ENCODE data around the gene LHFPL3.
A peak's percentile ranks its signal among the peaks of the same experiment; 100 is the strongest.

- TF ChIP-seq CTCF (IDR thresholded peaks at IDR 0.05) (peak; percentile 66 to 91 (median 79)), POLR2A (IDR thresholded peaks at IDR 0.05) (no peak)
Measured at GRCh38 chr7:104848138-104848990, 520.0 kb downstream of the LHFPL3 start.

Measured in adrenal gland (tissue), 5 donors.